ENCODE measurements around the gene PSEN1. TPM values are rescaled to one million over a fixed set of nuclear protein-coding genes. Genes with fewer than 3 reads are reported as not detected.

The PSEN1 gene
- total RNA-seq, 1 experiment from 2014 or later = 41.9 TPM

DNA sequence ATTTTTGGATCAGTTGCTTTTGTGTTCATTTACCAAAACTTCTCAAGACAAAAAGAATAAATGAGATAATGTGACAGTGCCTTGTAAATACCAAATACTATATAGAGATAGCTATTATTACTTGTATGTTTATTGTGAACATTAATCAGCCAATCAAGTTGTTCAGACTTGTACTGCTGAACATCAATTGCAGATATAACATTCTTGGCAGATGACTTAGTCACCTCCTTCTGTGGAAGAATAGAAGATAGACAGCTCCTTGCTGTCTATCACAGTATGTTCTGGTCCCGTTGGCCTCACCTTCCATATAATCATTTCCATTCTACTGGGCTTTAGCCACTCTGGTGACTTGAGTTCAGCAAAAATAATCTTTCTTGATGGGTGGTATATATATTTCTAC, 30.1 kb downstream of the PSEN1 start:
- no TSS peak for BruUV-seq (replicated peaks)
- POLR2A ChIA-PET (ENCODE audit: low non-redundant PET) = no interaction called here

DNA sequence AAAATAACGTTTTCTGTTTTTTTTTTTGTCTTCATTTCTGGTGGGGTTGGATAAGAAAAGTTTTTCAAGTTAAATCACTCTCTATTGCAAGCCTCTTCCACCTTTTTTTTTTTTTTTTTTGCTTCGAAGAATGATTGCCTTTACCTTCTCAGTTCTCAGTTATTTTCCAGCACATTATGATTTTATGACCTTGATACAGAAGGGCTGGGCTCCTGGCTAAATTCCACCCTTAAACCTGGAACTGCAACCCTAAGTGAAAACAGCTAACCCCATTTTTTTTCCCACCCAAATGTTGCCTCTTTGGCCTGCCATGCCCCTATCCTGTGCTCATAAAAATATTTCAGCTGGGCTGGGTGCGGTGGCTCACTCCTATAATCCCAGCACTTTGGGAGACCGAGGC, 31.4 kb downstream of the PSEN1 start:
- intact Hi-C loops (cut with micrococcal nuclease; ENCODE audit: unreplicated experiment) = no loop called here
- POLR2A ChIA-PET (ENCODE audit: low non-redundant PET) = interaction anchor here (0.5 kb wide), 1 partner anchor 165 kb away, joined by 8 read pairs; no protein-coding TSS in a partner anchor
- TF ChIP-seq, protein P1, sequence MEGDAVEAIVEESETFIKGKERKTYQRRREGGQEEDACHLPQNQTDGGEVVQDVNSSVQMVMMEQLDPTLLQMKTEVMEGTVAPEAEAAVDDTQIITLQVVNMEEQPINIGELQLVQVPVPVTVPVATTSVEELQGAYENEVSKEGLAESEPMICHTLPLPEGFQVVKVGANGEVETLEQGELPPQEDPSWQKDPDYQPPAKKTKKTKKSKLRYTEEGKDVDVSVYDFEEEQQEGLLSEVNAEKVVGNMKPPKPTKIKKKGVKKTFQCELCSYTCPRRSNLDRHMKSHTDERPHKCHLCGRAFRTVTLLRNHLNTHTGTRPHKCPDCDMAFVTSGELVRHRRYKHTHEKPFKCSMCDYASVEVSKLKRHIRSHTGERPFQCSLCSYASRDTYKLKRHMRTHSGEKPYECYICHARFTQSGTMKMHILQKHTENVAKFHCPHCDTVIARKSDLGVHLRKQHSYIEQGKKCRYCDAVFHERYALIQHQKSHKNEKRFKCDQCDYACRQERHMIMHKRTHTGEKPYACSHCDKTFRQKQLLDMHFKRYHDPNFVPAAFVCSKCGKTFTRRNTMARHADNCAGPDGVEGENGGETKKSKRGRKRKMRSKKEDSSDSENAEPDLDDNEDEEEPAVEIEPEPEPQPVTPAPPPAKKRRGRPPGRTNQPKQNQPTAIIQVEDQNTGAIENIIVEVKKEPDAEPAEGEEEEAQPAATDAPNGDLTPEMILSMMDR (conservative IDR thresholded peaks at IDR 0.05; ENCODE audit: low read depth, low read length) = no peak
- no peak for TF ChIP-seq EZH2 (IDR thresholded peaks at IDR 0.05; ENCODE audit: borderline replicate concordance, low read depth, low read length, poor library complexity, severe bottlenecking)
- CTCF ChIA-PET = no interaction called here
- Histone ChIP-seq H3K27me3 (replicated peaks; ENCODE audit: insufficient read depth, low read depth, low read length, poor library complexity) (no peaks in the 10 kb centered on the region), H3K4me3 (ENCODE audit: low read depth, low read length, poor library complexity, severe bottlenecking) (no peak overlapping the region), H3K9me3 (ENCODE audit: low read depth, low read length, poor library complexity, severe bottlenecking) (no peaks in the 10 kb centered on the region), H3K4me1 (ENCODE audit: insufficient read depth, low read length, poor library complexity, severe bottlenecking) (no peaks in the 10 kb centered on the region), H3K36me3 (ENCODE audit: insufficient read depth, low read length, poor library complexity, severe bottlenecking) (peaks cover 11% of the 10 kb centered on the region), H3K27ac (ENCODE audit: low read depth, low read length, poor library complexity, severe bottlenecking) (no peak overlapping the region)
- BruUV-seq (replicated peaks) = no TSS peak
- no peak for DNase-seq (ENCODE audit: low spot score)

More for the DNA sequence above, 30.1 kb downstream of the PSEN1 start:
- Histone ChIP-seq H3K27ac (ENCODE audit: low read depth, low read length, poor library complexity, severe bottlenecking) (no peak overlapping the region), H3K4me1 (ENCODE audit: insufficient read depth, low read length, poor library complexity, severe bottlenecking) (no peaks in the 10 kb centered on the region), H3K4me3 (ENCODE audit: low read depth, low read length, poor library complexity, severe bottlenecking) (no peak overlapping the region), H3K36me3 (ENCODE audit: insufficient read depth, low read length, poor library complexity, severe bottlenecking) (peaks cover 11% of the 10 kb centered on the region), H3K9me3 (ENCODE audit: low read depth, low read length, poor library complexity, severe bottlenecking) (no peaks in the 10 kb centered on the region), H3K27me3 (replicated peaks; ENCODE audit: insufficient read depth, low read depth, low read length, poor library complexity) (no peaks in the 10 kb centered on the region)
- DNase-seq (ENCODE audit: low spot score) = no peak
- CTCF ChIA-PET = no interaction called here
- intact Hi-C loops (cut with micrococcal nuclease; ENCODE audit: unreplicated experiment) = no loop called here
- no peak for TF ChIP-seq EZH2 (IDR thresholded peaks at IDR 0.05; ENCODE audit: borderline replicate concordance, low read depth, low read length, poor library complexity, severe bottlenecking)
- TF ChIP-seq, protein P1 (conservative IDR thresholded peaks at IDR 0.05; ENCODE audit: low read depth, low read length) = no peak

DNA sequence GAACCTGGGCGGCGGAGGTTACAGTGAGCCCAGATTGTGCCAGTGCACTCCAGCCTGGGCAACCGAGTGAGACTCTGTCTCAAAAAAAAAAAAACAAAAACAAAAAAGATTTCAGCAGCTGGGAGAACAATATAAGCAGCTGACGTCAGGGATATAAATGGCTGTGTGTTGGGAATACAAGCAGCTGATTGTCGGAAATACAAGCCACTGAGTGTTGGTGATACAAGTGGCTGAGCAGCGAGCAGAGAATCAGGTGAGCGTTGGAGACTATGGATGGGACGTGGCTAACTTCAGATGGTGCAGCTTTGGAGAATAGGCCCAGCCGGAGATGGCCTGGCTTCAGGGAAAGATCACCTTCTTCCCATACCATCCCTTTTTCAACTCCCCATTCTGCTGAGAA, 32.0 kb downstream of the PSEN1 start:
- Histone ChIP-seq H3K36me3 (ENCODE audit: insufficient read depth, low read length, poor library complexity, severe bottlenecking) (peaks cover 11% of the 10 kb centered on the region), H3K4me3 (ENCODE audit: low read depth, low read length, poor library complexity, severe bottlenecking) (no peak overlapping the region), H3K27me3 (replicated peaks; ENCODE audit: insufficient read depth, low read depth, low read length, poor library complexity) (no peaks in the 10 kb centered on the region), H3K4me1 (ENCODE audit: insufficient read depth, low read length, poor library complexity, severe bottlenecking) (no peaks in the 10 kb centered on the region), H3K9me3 (ENCODE audit: low read depth, low read length, poor library complexity, severe bottlenecking) (no peaks in the 10 kb centered on the region), H3K27ac (ENCODE audit: low read depth, low read length, poor library complexity, severe bottlenecking) (no peak overlapping the region)
- TF ChIP-seq EZH2 (IDR thresholded peaks at IDR 0.05; ENCODE audit: borderline replicate concordance, low read depth, low read length, poor library complexity, severe bottlenecking) = no peak
- TF ChIP-seq, protein P1 (conservative IDR thresholded peaks at IDR 0.05; ENCODE audit: low read depth, low read length) = no peak
- CTCF ChIA-PET = no interaction called here
- POLR2A ChIA-PET (ENCODE audit: low non-redundant PET) = interaction anchor here (0.5 kb wide), 1 partner anchor 165 kb away, joined by 8 read pairs; no protein-coding TSS in a partner anchor
- no TSS peak for BruUV-seq (replicated peaks)
- intact Hi-C loops (cut with micrococcal nuclease; ENCODE audit: unreplicated experiment) = no loop called here
- no peak for DNase-seq (ENCODE audit: low spot score)
